Peyer's patch (tissue), 4 donors: ENCODE results near the gene RGL3.

Experiments
- CTCF ChIP-seq, 6 experiments: fragments of 450-650 bp in 4 of 6; fragments of 200-600 bp in 2 of 6; sonication (generic) in 1 of 6; IDR thresholded peaks; one replicate each; pipeline ENCODE4 v1.5.1; 2017 to 2019; ENCODE audit warnings: antibody characterized with exemption in 6 of 6, mild to moderate bottlenecking in 3 of 6, moderate library complexity in 1 of 6
- POLR2A ChIP-seq, 2 donors: fragments of 450-650 bp; IDR thresholded peaks; one replicate each; pipeline ENCODE4 v1.5.1; 2017; ENCODE audit warnings: antibody characterized with exemption in 2 of 2, mild to moderate bottlenecking in 2 of 2, moderate library complexity in 2 of 2

GRCh38 chr19:11457831-11458230 is 38.7 kb upstream of the RGL3 start:
- no peak for TF ChIP-seq CTCF (IDR thresholded peaks at IDR 0.05)
- no peak for TF ChIP-seq POLR2A (IDR thresholded peaks at IDR 0.05)
